ENCODE data around the gene AGBL1.

The AGBL1 gene

GRCh38 chr15:86762874-86763273 is 683.2 kb downstream of the AGBL1 start:
- TF ChIP-seq POLR2AphosphoS5 (IDR thresholded peaks at IDR 0.05; ENCODE audit: low read depth, low read length) (no peak), FOXP2 (optimal IDR thresholded peaks at IDR 0.05; ENCODE audit: borderline replicate concordance, extremely low read depth, extremely low read length, insufficient read depth) (no peak), SIN3A (IDR thresholded peaks at IDR 0.05; ENCODE audit: borderline replicate concordance, insufficient read depth, low read length) (no peak), TAF1 (IDR thresholded peaks at IDR 0.05; ENCODE audit: borderline replicate concordance, insufficient read depth, low read length) (no peak), REST (IDR thresholded peaks at IDR 0.05; ENCODE audit: insufficient read depth in 1 of 2, low read depth in 2 of 2, low read length in 2 of 2) (no peak)

- TF ChIP-seq FOXP2 (optimal IDR thresholded peaks at IDR 0.05; ENCODE audit: borderline replicate concordance, extremely low read depth, extremely low read length, insufficient read depth): no peak
- no peak for TF ChIP-seq REST (IDR thresholded peaks at IDR 0.05; ENCODE audit: insufficient read depth in 1 of 2, low read depth in 2 of 2, low read length in 2 of 2)
- TF ChIP-seq TAF1 (IDR thresholded peaks at IDR 0.05; ENCODE audit: borderline replicate concordance, insufficient read depth, low read length): no peak
- no peak for TF ChIP-seq POLR2AphosphoS5 (IDR thresholded peaks at IDR 0.05; ENCODE audit: low read depth, low read length)
- no peak for TF ChIP-seq SIN3A (IDR thresholded peaks at IDR 0.05; ENCODE audit: borderline replicate concordance, insufficient read depth, low read length)
Observed at GRCh38 chr15:86764021-86764420, 684.4 kb downstream of the AGBL1 start.

- TF ChIP-seq POLR2AphosphoS5 (IDR thresholded peaks at IDR 0.05; ENCODE audit: low read depth, low read length): no peak
- no peak for TF ChIP-seq SIN3A (IDR thresholded peaks at IDR 0.05; ENCODE audit: borderline replicate concordance, insufficient read depth, low read length)
- no peak for TF ChIP-seq FOXP2 (optimal IDR thresholded peaks at IDR 0.05; ENCODE audit: borderline replicate concordance, extremely low read depth, extremely low read length, insufficient read depth)
- no peak for TF ChIP-seq TAF1 (IDR thresholded peaks at IDR 0.05; ENCODE audit: borderline replicate concordance, insufficient read depth, low read length)
Observed at GRCh38 chr15:86765281-86765680, 685.6 kb downstream of the AGBL1 start.

GRCh38 chr15:86772369-86773059 is 692.8 kb downstream of the AGBL1 start:
- TF ChIP-seq TAF1 (IDR thresholded peaks at IDR 0.05; ENCODE audit: borderline replicate concordance, insufficient read depth, low read length) (no peak), REST (IDR thresholded peaks at IDR 0.05; ENCODE audit: insufficient read depth in 1 of 2, low read depth in 2 of 2, low read length in 2 of 2) (no peak), SIN3A (IDR thresholded peaks at IDR 0.05; ENCODE audit: borderline replicate concordance, insufficient read depth, low read length) (no peak), FOXP2 (optimal IDR thresholded peaks at IDR 0.05; ENCODE audit: borderline replicate concordance, extremely low read depth, extremely low read length, insufficient read depth) (no peak), POLR2AphosphoS5 (IDR thresholded peaks at IDR 0.05; ENCODE audit: low read depth, low read length) (no peak)

- TF ChIP-seq TAF1 (IDR thresholded peaks at IDR 0.05; ENCODE audit: borderline replicate concordance, insufficient read depth, low read length) (no peak), SIN3A (IDR thresholded peaks at IDR 0.05; ENCODE audit: borderline replicate concordance, insufficient read depth, low read length) (no peak), POLR2AphosphoS5 (IDR thresholded peaks at IDR 0.05; ENCODE audit: low read depth, low read length) (no peak), FOXP2 (optimal IDR thresholded peaks at IDR 0.05; ENCODE audit: borderline replicate concordance, extremely low read depth, extremely low read length, insufficient read depth) (no peak), REST (IDR thresholded peaks at IDR 0.05; ENCODE audit: insufficient read depth in 1 of 2, low read depth in 2 of 2, low read length in 2 of 2) (no peak)
Observed at GRCh38 chr15:86773736-86774135, 694.1 kb downstream of the AGBL1 start.

Data from PFSK-1 (cell line).